ENCODE results near the gene ZDHHC3.

Gene ZDHHC3

GRCh38 chr3:45000823-45001222 lies 24.8 kb upstream of the ZDHHC3 start:
- in situ Hi-C loops (cut with HindIII; ENCODE audit: low sequenced_read_pairs), result no loop called here
- DNase-seq (ENCODE audit: low read depth, low spot score), result no peak
- H3K4me3 ChIP-seq (ENCODE audit: low read depth, low read length), result no peak overlapping the region
- TF ChIP-seq CTCF (IDR thresholded peaks at IDR 0.05; ENCODE audit: low read depth, low read length), result no peak

- TF ChIP-seq CTCF (IDR thresholded peaks at IDR 0.05; ENCODE audit: low read depth, low read length), result no peak
- no peak for DNase-seq (ENCODE audit: low read depth, low spot score)
- in situ Hi-C loops (cut with HindIII; ENCODE audit: low sequenced_read_pairs), result no loop called here
- no peak overlapping the region for H3K4me3 ChIP-seq (ENCODE audit: low read depth, low read length)
Observed at GRCh38 chr3:44999782-45000181, 23.8 kb upstream of the ZDHHC3 start.

GRCh38 chr3:44996556-44996969 lies 20.6 kb upstream of the ZDHHC3 start:
- in situ Hi-C loops (cut with HindIII; ENCODE audit: low sequenced_read_pairs), result no loop called here
- no peak overlapping the region for H3K4me3 ChIP-seq (ENCODE audit: low read depth, low read length)
- TF ChIP-seq CTCF (IDR thresholded peaks at IDR 0.05; ENCODE audit: low read depth, low read length), result no peak
- no peak for DNase-seq (ENCODE audit: low read depth, low spot score)

- TF ChIP-seq CTCF (IDR thresholded peaks at IDR 0.05; ENCODE audit: low read depth, low read length), result no peak
- DNase-seq (ENCODE audit: low read depth, low spot score), result peak; percentile 69
- H3K4me3 ChIP-seq (ENCODE audit: low read depth, low read length), result no peak overlapping the region
- in situ Hi-C loops (cut with HindIII; ENCODE audit: low sequenced_read_pairs), result no loop called here
Observed at GRCh38 chr3:44995142-44995770, 19.3 kb upstream of the ZDHHC3 start.

- TF ChIP-seq CTCF (IDR thresholded peaks at IDR 0.05; ENCODE audit: low read depth, low read length), result no peak
- in situ Hi-C loops (cut with HindIII; ENCODE audit: low sequenced_read_pairs), result no loop called here
Observed at GRCh38 chr3:44993471-44994205, 17.7 kb upstream of the ZDHHC3 start.

GRCh38 chr3:44992555-44993470 lies 16.8 kb upstream of the ZDHHC3 start:
- no peak overlapping the region for H3K4me3 ChIP-seq (ENCODE audit: low read depth, low read length)
- peak; percentile 30 for DNase-seq (ENCODE audit: low read depth, low spot score)
- in situ Hi-C loops (cut with HindIII; ENCODE audit: low sequenced_read_pairs), result no loop called here
- TF ChIP-seq CTCF (IDR thresholded peaks at IDR 0.05; ENCODE audit: low read depth, low read length), result peak; percentile 74

More at GRCh38 chr3:44993471-44994205, 17.7 kb upstream of the ZDHHC3 start:
- H3K4me3 ChIP-seq (ENCODE audit: low read depth, low read length), result no peak overlapping the region
- peak; percentile 69 for DNase-seq (ENCODE audit: low read depth, low spot score)
